CD4-positive, alpha-beta T cell (primary cell): ENCODE measurements around the gene SLC26A9. TPM values are rescaled to one million over a fixed set of nuclear protein-coding genes. Genes with fewer than 3 reads are reported as not detected.

ENCODE experiments used
- ATAC-seq: fragments of 200-7000 bp; cut with Tn5 transposase; one replicate; pipeline ENCODE4 v1.10.0; 2022; ENCODE audit warnings: mild to moderate bottlenecking; ENCODE audit not compliant: poor library complexity
- CTCF ChIA-PET: fragments of 350-600 bp; sonication (Branson Sonifier 250); formaldehyde crosslinking; loops from one replicate; lab custom pipeline; 2021; ENCODE audit warnings: antibody characterized with exemption, inconsistent platforms; lab: Charles Lee
- POLR2A ChIA-PET: fragments of 350-600 bp; sonication (Branson Sonifier 250); formaldehyde crosslinking; loops from one replicate; lab custom pipeline; 2021; ENCODE audit warnings: antibody characterized with exemption, inconsistent platforms; lab: Charles Lee
- DNase-seq, 14 experiments: peaks; one replicate each; pipeline ENCODE4 v3.0.0-alpha.2; 2013 to 2020; ENCODE audit warnings: mixed read lengths in 2 of 14
- H3K27ac ChIP-seq, 2 donors: one replicate each; pipeline versions ENCODE4 v1.5.1 to v1.7.0; 2013; ENCODE audit warnings: low read length in 2 of 2, low read depth in 1 of 2, mild to moderate bottlenecking in 1 of 2
- H3K27me3 ChIP-seq, 2 experiments: 1 replicate in 1 of 2; 2 replicates in 1 of 2; pipeline versions ENCODE4 v1.6.1 to v1.7.0; 2013; ENCODE audit warnings: low read length in 2 of 2, control low read depth in 1 of 2, mild to moderate bottlenecking in 1 of 2, moderate library complexity in 1 of 2; ENCODE audit not compliant: insufficient read depth in 2 of 2, control insufficient read depth in 1 of 2
- H3K36me3 ChIP-seq: one replicate; pipeline ENCODE4 v1.6.1; 2013; ENCODE audit warnings: low read length, control low read depth; ENCODE audit not compliant: insufficient read depth
- H3K4me1 ChIP-seq: one replicate; pipeline ENCODE4 v1.6.1; 2013; ENCODE audit warnings: low read length, control low read depth; ENCODE audit not compliant: insufficient read depth
- H3K4me3 ChIP-seq: one replicate; pipeline ENCODE4 v1.5.1; 2013; ENCODE audit warnings: mild to moderate bottlenecking, low read length, moderate library complexity
- H3K9me3 ChIP-seq, 2 experiments: 1 replicate in 1 of 2; 2 replicates in 1 of 2; pipeline versions ENCODE4 v1.6.1 to v1.7.0; 2013; ENCODE audit warnings: low read length in 2 of 2, mild to moderate bottlenecking in 2 of 2, control low read depth in 1 of 2, moderate library complexity in 1 of 2; ENCODE audit not compliant: control insufficient read depth in 1 of 2, insufficient read depth in 1 of 2
- H3K27ac Mint-ChIP-seq: one replicate; pipeline ENCODE4 v1.8.0; 2020; ENCODE audit warnings: mixed read lengths
- H3K27me3 Mint-ChIP-seq: one replicate; pipeline ENCODE4 v1.8.0; 2021; ENCODE audit warnings: mixed read lengths
- H3K36me3 Mint-ChIP-seq: one replicate; pipeline ENCODE4 v1.8.0; 2021; ENCODE audit warnings: low read depth, mixed read lengths
- H3K4me1 Mint-ChIP-seq: one replicate; pipeline ENCODE4 v1.8.0; 2021; ENCODE audit warnings: low read depth, mixed read lengths
- H3K4me3 Mint-ChIP-seq: one replicate; pipeline ENCODE4 v1.8.0; 2020; ENCODE audit warnings: mild to moderate bottlenecking, mixed read lengths
- H3K9me3 Mint-ChIP-seq: one replicate; pipeline ENCODE4 v1.8.0; 2020; ENCODE audit warnings: mixed read lengths
- CTCF ChIP-seq: fragments of 200-600 bp; IDR thresholded peaks from one replicate; pipeline ENCODE4 v1.8.0; 2022; ENCODE audit warnings: antibody characterized with exemption, mild to moderate bottlenecking
- intact Hi-C, 2 experiments: fragments of 100-400 bp; cut with DNase I in 1 of 2; cut with micrococcal nuclease in 1 of 2; formaldehyde crosslinking; loops; one replicate each; pipeline versions ENCODE4 v1.15.1 to v1.9.0; 2023 to 2025; cut with DNase I, micrococcal nuclease
- total RNA-seq, 174 experiments: library from RNA in 2 of 174; stranded (reverse) in 2 of 174; gene quantifications; one replicate each; pipeline ENCODE4 v1.2.3 and lab custom pipeline; 2021 to 2026

SLC26A9 gene
- total RNA-seq, 2 experiments from 2014 or later, result not detected

GRCh38 chr1:205963352-205964155 is 20.3 kb upstream of the SLC26A9 start:
- H3K4me3 ChIP-seq, result no peak overlapping the region
- Mint-ChIP-seq H3K4me1 (no peaks in the 10 kb centered on the region), H3K27me3 (peaks cover 19% of the 10 kb centered on the region), H3K9me3 (no peaks in the 10 kb centered on the region), H3K27ac (no peak overlapping the region), H3K4me3 (no peak overlapping the region), H3K36me3 (no peaks in the 10 kb centered on the region)
- H3K36me3 ChIP-seq, result no peaks in the 10 kb centered on the region
- no peaks in the 10 kb centered on the region for H3K4me1 ChIP-seq
- ATAC-seq, result no peak
- H3K27me3 ChIP-seq, result no peaks in the 10 kb centered on the region
- ChIA-PET CTCF (interaction anchor here (1.6 kb wide), 1 partner anchor 14 kb away, joined by 5 read pairs; no protein-coding TSS in a partner anchor), POLR2A (no interaction called here)
- intact Hi-C loops, result no loop called here
- DNase-seq, result peak in 2 of 14 experiments; percentile 20 to 41
- TF ChIP-seq CTCF, result no peak
- no peaks in the 10 kb centered on the region for H3K9me3 ChIP-seq
- H3K27ac ChIP-seq, result no peak overlapping the region

GRCh38 chr1:205962821-205963221 is 19.6 kb upstream of the SLC26A9 start:
- Histone ChIP-seq H3K27me3 (no peaks in the 10 kb centered on the region), H3K27ac (no peak overlapping the region), H3K4me1 (no peaks in the 10 kb centered on the region), H3K4me3 (no peak overlapping the region), H3K36me3 (no peaks in the 10 kb centered on the region), H3K9me3 (no peaks in the 10 kb centered on the region)
- DNase-seq, result no peak
- intact Hi-C loops, result no loop called here
- no peak for ATAC-seq
- Mint-ChIP-seq H3K27me3 (peaks cover 19% of the 10 kb centered on the region), H3K36me3 (no peaks in the 10 kb centered on the region), H3K27ac (no peak overlapping the region), H3K4me3 (no peak overlapping the region), H3K4me1 (no peaks in the 10 kb centered on the region), H3K9me3 (no peaks in the 10 kb centered on the region)
- CTCF ChIA-PET, result interaction anchor here (1.6 kb wide), 1 partner anchor 15 kb away, joined by 5 read pairs; no protein-coding TSS in a partner anchor
- no peak for TF ChIP-seq CTCF
- POLR2A ChIA-PET, result no interaction called here

- no peak overlapping the region for H3K4me3 Mint-ChIP-seq
- Histone ChIP-seq H3K36me3 (no peaks in the 10 kb centered on the region), H3K9me3 (no peaks in the 10 kb centered on the region), H3K27me3 (peaks cover 0 to 2% of the 10 kb centered on the region in 2 experiments), H3K27ac (no peak overlapping the region), H3K4me3 (no peak overlapping the region), H3K4me1 (no peaks in the 10 kb centered on the region)
- no peaks in the 10 kb centered on the region for H3K9me3 Mint-ChIP-seq
- no peak for DNase-seq
- no peaks in the 10 kb centered on the region for H3K4me1 Mint-ChIP-seq
- H3K36me3 Mint-ChIP-seq, result no peaks in the 10 kb centered on the region
- H3K27me3 Mint-ChIP-seq, result peaks cover 21% of the 10 kb centered on the region
- ChIA-PET POLR2A (no interaction called here), CTCF (interaction anchor here (1.6 kb wide), 1 partner anchor 15 kb away, joined by 5 read pairs; no protein-coding TSS in a partner anchor)
- intact Hi-C loops, result no loop called here
- no peak for TF ChIP-seq CTCF
- no peak overlapping the region for H3K27ac Mint-ChIP-seq
- ATAC-seq, result no peak
These were observed 18.9 kb upstream of the SLC26A9 start for GRCh38 chr1:205961991-205962820.
